ENCODE results near the gene CILP2. TPM values are rescaled to one million over a fixed set of nuclear protein-coding genes. Genes with fewer than 3 reads are reported as not detected.

The CILP2 gene
- total and polyA plus RNA-seq, 9 of the 15 experiments (the other 6 are each of a cell fraction or from before 2014, with no cell fraction given), result 0.04 to 0.35 (median 0.05) TPM; not detected in 2

DNA sequence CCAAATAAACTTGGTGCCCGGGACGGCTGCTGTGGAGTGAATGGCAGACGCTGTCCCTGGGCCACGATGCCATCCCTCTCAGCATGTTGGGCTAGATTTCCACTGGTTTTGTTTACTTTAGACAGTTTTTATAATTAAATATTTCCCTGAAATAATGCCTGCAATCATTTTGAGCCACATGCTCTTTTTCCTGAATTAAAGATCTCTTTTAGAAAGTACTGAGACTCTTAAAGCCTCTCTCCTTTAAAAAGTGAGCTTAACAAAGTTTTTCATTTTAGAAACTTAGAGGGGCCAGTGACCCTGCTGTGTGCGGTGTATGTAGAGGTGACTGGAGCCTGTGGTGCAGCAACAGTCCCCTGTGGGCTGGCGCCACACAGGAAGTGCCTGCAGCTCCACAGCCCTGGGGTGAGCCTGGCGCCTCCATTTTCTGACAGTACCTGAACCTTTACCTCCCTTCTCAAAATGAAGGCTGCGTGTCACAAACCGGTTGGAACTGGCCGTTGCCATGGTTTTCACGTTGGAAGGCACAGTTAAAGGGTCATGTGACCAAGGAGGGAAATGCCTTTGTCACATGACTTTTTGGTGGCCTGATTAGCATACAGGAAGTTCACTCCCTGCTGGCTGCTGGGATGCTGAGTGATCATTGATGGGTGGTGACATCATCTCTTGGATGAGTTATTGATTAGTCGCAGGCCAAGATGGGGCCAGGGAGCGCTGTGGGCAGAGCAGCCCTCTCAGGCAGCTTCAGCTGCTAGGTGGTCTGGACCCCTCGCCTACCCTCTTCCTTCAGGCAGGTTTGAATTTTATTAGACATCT lies 49.0 kb upstream of the CILP2 start (continued):
- TF ChIP-seq RBM34 (IDR thresholded peaks at IDR 0.05; ENCODE audit: borderline replicate concordance, insufficient read depth, low read length) (no peak), FOXK2 (conservative IDR thresholded peaks at IDR 0.05 in 1 of 2, IDR thresholded peaks at IDR 0.05 in 1 of 2; ENCODE audit: low read depth in 2 of 2) (peak; percentile 38 to 78; a peak in 2 of 4 replicates), CC2D1A (IDR thresholded peaks at IDR 0.05) (no peak), KDM4B (IDR thresholded peaks at IDR 0.05; ENCODE audit: borderline replicate concordance in 2 of 2, low read depth in 1 of 2) (peak in 1 of 2 experiments; percentile 70; a peak in 1 of 4 replicates), STAT5A (IDR thresholded peaks at IDR 0.05; ENCODE audit: borderline replicate concordance, low read length) (no peak), RBM39 (optimal IDR thresholded peaks at IDR 0.05; ENCODE audit: low read depth, low read length) (no peak), POU5F1 (IDR thresholded peaks at IDR 0.05; ENCODE audit: borderline replicate concordance, low read depth, low read length, partially characterized antibody) (no peak), SNRNP70 (optimal IDR thresholded peaks at IDR 0.05; ENCODE audit: low read depth, low read length) (no peak), KDM5B (IDR thresholded peaks at IDR 0.05; ENCODE audit: insufficient replicate concordance, low read depth, low read length) (no peak), CBX3 (IDR thresholded peaks at IDR 0.05; ENCODE audit: borderline replicate concordance in 1 of 2, low read length in 2 of 2) (no peak; a peak in 2 of 3 replicates), CXXC5 (CRISPR knock-in tag; IDR thresholded peaks at IDR 0.05) (peak; percentile 71), CREB1 (IDR thresholded peaks at IDR 0.05) (no peak), CREB1 (CRISPR knock-in tag; IDR thresholded peaks at IDR 0.05) (no peak), EWSR1 (IDR thresholded peaks at IDR 0.05; ENCODE audit: borderline replicate concordance, low read depth, partially characterized antibody) (no peak), GABPB2 (CRISPR knock-in tag; conservative IDR thresholded peaks at IDR 0.05) (no peak)
- TF ChIP-seq, protein P1, sequence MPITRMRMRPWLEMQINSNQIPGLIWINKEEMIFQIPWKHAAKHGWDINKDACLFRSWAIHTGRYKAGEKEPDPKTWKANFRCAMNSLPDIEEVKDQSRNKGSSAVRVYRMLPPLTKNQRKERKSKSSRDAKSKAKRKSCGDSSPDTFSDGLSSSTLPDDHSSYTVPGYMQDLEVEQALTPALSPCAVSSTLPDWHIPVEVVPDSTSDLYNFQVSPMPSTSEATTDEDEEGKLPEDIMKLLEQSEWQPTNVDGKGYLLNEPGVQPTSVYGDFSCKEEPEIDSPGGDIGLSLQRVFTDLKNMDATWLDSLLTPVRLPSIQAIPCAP (CRISPR knock-in tag; IDR thresholded peaks at IDR 0.05; ENCODE audit: borderline replicate concordance), result no peak
- TF ChIP-seq, protein P2, sequence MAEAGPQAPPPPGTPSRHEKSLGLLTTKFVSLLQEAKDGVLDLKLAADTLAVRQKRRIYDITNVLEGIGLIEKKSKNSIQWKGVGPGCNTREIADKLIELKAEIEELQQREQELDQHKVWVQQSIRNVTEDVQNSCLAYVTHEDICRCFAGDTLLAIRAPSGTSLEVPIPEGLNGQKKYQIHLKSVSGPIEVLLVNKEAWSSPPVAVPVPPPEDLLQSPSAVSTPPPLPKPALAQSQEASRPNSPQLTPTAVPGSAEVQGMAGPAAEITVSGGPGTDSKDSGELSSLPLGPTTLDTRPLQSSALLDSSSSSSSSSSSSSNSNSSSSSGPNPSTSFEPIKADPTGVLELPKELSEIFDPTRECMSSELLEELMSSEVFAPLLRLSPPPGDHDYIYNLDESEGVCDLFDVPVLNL (CRISPR knock-in tag; IDR thresholded peaks at IDR 0.05; ENCODE audit: low read depth), result no peak
- TF ChIP-seq, protein P3, sequence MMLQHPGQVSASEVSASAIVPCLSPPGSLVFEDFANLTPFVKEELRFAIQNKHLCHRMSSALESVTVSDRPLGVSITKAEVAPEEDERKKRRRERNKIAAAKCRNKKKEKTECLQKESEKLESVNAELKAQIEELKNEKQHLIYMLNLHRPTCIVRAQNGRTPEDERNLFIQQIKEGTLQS (IDR thresholded peaks at IDR 0.05), result peak; percentile 99
- TF ChIP-seq, protein P3 (CRISPR knock-in tag; conservative IDR thresholded peaks at IDR 0.05), result no peak
- TF ChIP-seq, protein P4, sequence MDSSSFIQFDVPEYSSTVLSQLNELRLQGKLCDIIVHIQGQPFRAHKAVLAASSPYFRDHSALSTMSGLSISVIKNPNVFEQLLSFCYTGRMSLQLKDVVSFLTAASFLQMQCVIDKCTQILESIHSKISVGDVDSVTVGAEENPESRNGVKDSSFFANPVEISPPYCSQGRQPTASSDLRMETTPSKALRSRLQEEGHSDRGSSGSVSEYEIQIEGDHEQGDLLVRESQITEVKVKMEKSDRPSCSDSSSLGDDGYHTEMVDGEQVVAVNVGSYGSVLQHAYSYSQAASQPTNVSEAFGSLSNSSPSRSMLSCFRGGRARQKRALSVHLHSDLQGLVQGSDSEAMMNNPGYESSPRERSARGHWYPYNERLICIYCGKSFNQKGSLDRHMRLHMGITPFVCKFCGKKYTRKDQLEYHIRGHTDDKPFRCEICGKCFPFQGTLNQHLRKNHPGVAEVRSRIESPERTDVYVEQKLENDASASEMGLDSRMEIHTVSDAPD (CRISPR knock-in tag; IDR thresholded peaks at IDR 0.05), result no peak
- TF ChIP-seq, protein P5, sequence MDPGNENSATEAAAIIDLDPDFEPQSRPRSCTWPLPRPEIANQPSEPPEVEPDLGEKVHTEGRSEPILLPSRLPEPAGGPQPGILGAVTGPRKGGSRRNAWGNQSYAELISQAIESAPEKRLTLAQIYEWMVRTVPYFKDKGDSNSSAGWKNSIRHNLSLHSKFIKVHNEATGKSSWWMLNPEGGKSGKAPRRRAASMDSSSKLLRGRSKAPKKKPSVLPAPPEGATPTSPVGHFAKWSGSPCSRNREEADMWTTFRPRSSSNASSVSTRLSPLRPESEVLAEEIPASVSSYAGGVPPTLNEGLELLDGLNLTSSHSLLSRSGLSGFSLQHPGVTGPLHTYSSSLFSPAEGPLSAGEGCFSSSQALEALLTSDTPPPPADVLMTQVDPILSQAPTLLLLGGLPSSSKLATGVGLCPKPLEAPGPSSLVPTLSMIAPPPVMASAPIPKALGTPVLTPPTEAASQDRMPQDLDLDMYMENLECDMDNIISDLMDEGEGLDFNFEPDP (CRISPR knock-in tag; IDR thresholded peaks at IDR 0.05), result no peak

Data from K562 (cell line).